ENCODE results near the gene AFG3L2. TPM values are rescaled to one million over a fixed set of nuclear protein-coding genes. Genes with fewer than 3 reads are reported as not detected.

AFG3L2 gene
- total RNA-seq, 2 donors from 2014 or later, result 47.1 to 49.5 TPM

DNA sequence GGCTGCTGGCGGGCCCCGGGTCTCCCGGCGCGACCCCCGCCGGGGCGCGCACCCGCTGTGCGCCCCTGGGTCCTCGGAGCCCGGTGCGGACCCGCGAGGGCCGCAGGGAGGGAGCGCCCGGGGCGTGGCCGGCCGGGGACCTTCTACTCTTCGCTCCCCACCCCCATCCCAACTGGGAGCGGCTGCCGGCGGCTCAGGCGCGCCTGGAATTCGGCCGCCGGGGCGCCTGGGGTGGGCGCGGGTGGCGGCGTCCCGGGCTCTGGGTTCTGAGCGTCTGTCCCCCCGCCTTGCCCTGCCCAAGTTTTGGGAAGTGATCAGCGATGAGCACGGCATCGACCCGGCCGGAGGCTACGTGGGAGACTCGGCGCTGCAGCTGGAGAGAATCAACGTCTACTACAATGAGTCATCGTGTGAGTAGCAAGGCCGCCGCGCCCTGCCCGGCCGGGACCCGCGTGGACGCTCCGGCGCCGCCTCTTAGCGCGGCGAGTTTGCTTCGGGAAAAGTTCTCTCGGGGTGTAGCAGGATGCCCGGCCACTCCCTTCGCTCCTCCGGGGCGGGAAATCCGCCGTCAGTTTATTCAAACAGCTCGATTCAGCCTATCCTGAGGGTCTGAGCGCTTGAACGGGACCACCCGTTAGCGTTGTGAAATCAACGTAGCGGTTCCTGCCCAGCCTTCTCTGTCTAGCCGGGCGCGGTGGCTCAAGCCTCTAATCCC, 68.5 kb downstream of the AFG3L2 start:
- DNase-seq, result peak; percentile 86
- H3K27ac Mint-ChIP-seq, result no peak overlapping the region
- peak overlapping the region; percentile 47 for H3K27ac ChIP-seq (ENCODE audit: low read depth, low read length)
- TF ChIP-seq, protein P1, sequence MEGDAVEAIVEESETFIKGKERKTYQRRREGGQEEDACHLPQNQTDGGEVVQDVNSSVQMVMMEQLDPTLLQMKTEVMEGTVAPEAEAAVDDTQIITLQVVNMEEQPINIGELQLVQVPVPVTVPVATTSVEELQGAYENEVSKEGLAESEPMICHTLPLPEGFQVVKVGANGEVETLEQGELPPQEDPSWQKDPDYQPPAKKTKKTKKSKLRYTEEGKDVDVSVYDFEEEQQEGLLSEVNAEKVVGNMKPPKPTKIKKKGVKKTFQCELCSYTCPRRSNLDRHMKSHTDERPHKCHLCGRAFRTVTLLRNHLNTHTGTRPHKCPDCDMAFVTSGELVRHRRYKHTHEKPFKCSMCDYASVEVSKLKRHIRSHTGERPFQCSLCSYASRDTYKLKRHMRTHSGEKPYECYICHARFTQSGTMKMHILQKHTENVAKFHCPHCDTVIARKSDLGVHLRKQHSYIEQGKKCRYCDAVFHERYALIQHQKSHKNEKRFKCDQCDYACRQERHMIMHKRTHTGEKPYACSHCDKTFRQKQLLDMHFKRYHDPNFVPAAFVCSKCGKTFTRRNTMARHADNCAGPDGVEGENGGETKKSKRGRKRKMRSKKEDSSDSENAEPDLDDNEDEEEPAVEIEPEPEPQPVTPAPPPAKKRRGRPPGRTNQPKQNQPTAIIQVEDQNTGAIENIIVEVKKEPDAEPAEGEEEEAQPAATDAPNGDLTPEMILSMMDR (conservative IDR thresholded peaks at IDR 0.05), result no peak
- H3K4me1 ChIP-seq (ENCODE audit: control insufficient read depth, insufficient read depth, low read length), result peaks cover 8% of the 10 kb centered on the region
- peaks cover 39% of the 10 kb centered on the region for H3K36me3 ChIP-seq (ENCODE audit: control insufficient read depth, insufficient read depth, low read length)
- peak overlapping the region; percentile 80 for H3K9ac ChIP-seq (ENCODE audit: extremely low read depth, low read length, poor library complexity, severe bottlenecking)
- H3K36me3 Mint-ChIP-seq (ENCODE audit: low read depth), result peaks cover 37% of the 10 kb centered on the region
- peaks cover 38% of the 10 kb centered on the region for H3K27me3 Mint-ChIP-seq (ENCODE audit: insufficient read depth)
- H3K4me1 Mint-ChIP-seq, result peaks cover 17% of the 10 kb centered on the region
- peak overlapping the region; percentile 84 for H3K4me3 ChIP-seq (ENCODE audit: low read length)
- H3K27me3 ChIP-seq (ENCODE audit: control insufficient read depth, insufficient read depth, low read length, poor library complexity, severe bottlenecking), result peaks cover 28% of the 10 kb centered on the region
- peaks cover 25% of the 10 kb centered on the region for H3K9me3 ChIP-seq (ENCODE audit: control insufficient read depth, low read length)
- H3K4me3 Mint-ChIP-seq, result peak overlapping the region; percentile 70
- H3K9me3 Mint-ChIP-seq, result peaks cover 17% of the 10 kb centered on the region
- WGBS, 2 experiments (ENCODE audit: insufficient coverage in 1 of 2, insufficient read length in 1 of 2), result 0 to 1% methylated on average over 35 to 81 of the region's 81 CpGs

- H3K27ac Mint-ChIP-seq, result peak within 1 kb of the TSS; percentile 30
- TF ChIP-seq, protein P1 (conservative IDR thresholded peaks at IDR 0.05), result peak; percentile 27
- peak within 1 kb of the TSS; percentile 84 for H3K4me3 ChIP-seq (ENCODE audit: low read length)
- H3K36me3 Mint-ChIP-seq (ENCODE audit: low read depth), result peaks cover 30% of the 10 kb centered on the region
- peak within 1 kb of the TSS; percentile 47 for H3K27ac ChIP-seq (ENCODE audit: low read depth, low read length)
- peaks cover 8% of the 10 kb centered on the region for H3K4me1 ChIP-seq (ENCODE audit: control insufficient read depth, insufficient read depth, low read length)
- peaks cover 14% of the 10 kb centered on the region for H3K9me3 Mint-ChIP-seq
- H3K4me3 Mint-ChIP-seq, result peak within 1 kb of the TSS; percentile 70
- peaks cover 25% of the 10 kb centered on the region for H3K9me3 ChIP-seq (ENCODE audit: control insufficient read depth, low read length)
- H3K27me3 ChIP-seq (ENCODE audit: control insufficient read depth, insufficient read depth, low read length, poor library complexity, severe bottlenecking), result peaks cover 28% of the 10 kb centered on the region
- H3K36me3 ChIP-seq (ENCODE audit: control insufficient read depth, insufficient read depth, low read length), result peaks cover 32% of the 10 kb centered on the region
- WGBS, 2 experiments (ENCODE audit: insufficient coverage in 1 of 2, insufficient read length in 1 of 2), result 1 to 2% methylated on average over 9 to 88 of the region's 88 CpGs
- DNase-seq, result peak; percentile 91
- peaks cover 15% of the 10 kb centered on the region for H3K4me1 Mint-ChIP-seq
- peaks cover 38% of the 10 kb centered on the region for H3K27me3 Mint-ChIP-seq (ENCODE audit: insufficient read depth)
- peak within 1 kb of the TSS; percentile 80 for H3K9ac ChIP-seq (ENCODE audit: extremely low read depth, low read length, poor library complexity, severe bottlenecking)
Measured at GRCh38 chr18:12307701-12308385, 69.2 kb downstream of the AFG3L2 start, which contains the start of gene TUBB6. Gene TUBB6, plus strand, starts transcription at chr18:12308241. Its CDS starts 52 bp downstream, at chr18:12308293.

DNA sequence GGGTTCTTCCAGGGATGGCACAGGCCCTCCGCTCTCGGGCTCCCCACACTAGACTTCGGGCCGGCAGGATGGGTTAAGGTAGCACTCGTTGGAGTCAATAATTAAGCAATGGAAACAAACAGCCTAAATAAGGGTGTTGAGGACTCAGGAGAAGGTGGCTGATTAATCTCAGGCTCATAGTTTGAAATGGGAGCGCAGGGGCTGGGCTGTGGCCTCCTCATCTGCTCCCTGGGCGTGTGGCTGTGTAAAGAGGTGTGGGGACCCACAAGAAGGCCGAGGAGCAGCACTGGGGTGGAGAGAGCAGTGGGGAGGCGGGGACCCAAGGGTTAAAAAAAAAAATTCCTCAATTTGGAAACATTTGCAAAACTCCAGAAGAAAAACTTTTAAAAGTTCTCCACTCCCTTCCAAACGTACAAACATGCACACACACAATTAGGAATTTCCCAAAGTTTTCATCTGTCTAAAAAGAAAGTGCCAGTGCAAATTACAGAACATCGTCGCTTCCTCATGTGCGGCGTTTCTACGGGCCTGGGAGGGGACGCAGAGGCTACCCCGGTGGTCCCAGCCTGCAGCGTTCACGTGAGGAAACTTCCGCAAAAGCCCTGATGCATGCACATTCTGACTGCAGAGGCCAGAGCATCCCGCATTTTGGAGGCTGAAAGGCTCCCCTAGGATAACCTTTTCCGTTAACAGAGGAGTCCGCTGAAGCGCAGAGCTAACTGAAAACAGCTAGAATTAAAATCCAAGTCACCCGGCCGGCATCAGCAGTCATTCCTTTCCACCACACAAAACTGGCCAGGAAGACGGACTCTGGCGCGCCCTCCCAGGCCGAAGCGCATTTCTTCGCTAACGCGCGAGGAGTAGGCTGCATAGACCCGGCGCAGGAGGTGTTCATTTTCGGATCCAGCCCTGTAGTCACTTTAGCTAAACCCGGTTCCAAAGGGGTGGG, 70.0 kb downstream of the AFG3L2 start:
- Histone ChIP-seq H3K4me1 (ENCODE audit: control insufficient read depth, insufficient read depth, low read length) (peaks cover 8% of the 10 kb centered on the region), H3K4me3 (ENCODE audit: low read length) (peak overlapping the region; percentile 81), H3K27ac (ENCODE audit: low read depth, low read length) (no peak overlapping the region), H3K27me3 (ENCODE audit: control insufficient read depth, insufficient read depth, low read length, poor library complexity, severe bottlenecking) (peaks cover 28% of the 10 kb centered on the region), H3K9ac (ENCODE audit: extremely low read depth, low read length, poor library complexity, severe bottlenecking) (peak overlapping the region; percentile 27), H3K36me3 (ENCODE audit: control insufficient read depth, insufficient read depth, low read length) (peaks cover 25% of the 10 kb centered on the region), H3K9me3 (ENCODE audit: control insufficient read depth, low read length) (peaks cover 18% of the 10 kb centered on the region)
- Mint-ChIP-seq H3K4me3 (peak overlapping the region; percentile 70), H3K27ac (peak overlapping the region; percentile 30), H3K9me3 (peaks cover 9% of the 10 kb centered on the region), H3K36me3 (ENCODE audit: low read depth) (peaks cover 24% of the 10 kb centered on the region), H3K4me1 (peaks cover 15% of the 10 kb centered on the region), H3K27me3 (ENCODE audit: insufficient read depth) (peaks cover 38% of the 10 kb centered on the region)
- WGBS, 2 experiments (ENCODE audit: insufficient coverage in 1 of 2, insufficient read length in 1 of 2), result 16 to 22% methylated on average over 26 to 39 of the region's 39 CpGs
- TF ChIP-seq, protein P1 (conservative IDR thresholded peaks at IDR 0.05), result no peak
- peak; percentile 78 for DNase-seq
